GM18505 (cell line): ENCODE measurements around the gene POTED.
"Not testable (repeated sequence)": the region's sequence is repeated elsewhere in the genome, so short reads cannot be mapped to it uniquely, and the experiment has no call there.

Experiments used
- ATAC-seq: cut with Tn5 transposase; IDR thresholded peaks from one replicate; pipeline ENCODE4 v1.9.1; 2021; ENCODE audit not compliant: unreplicated experiment

The POTED gene

GRCh38 chr21:13609477-13609876 is at the start of gene POTED:
Gene POTED, plus strand, starts transcription at chr21:13609777. Its CDS starts 452 bp downstream, at chr21:13610229.
- ATAC-seq = not testable (repeated sequence)

- ATAC-seq = not testable (repeated sequence)
Observed at GRCh38 chr21:13650101-13650500, 40.5 kb downstream of the POTED start.

GRCh38 chr21:13651746-13652145 is 42.2 kb downstream of the POTED start:
- not testable (repeated sequence) for ATAC-seq
